ENCODE results near the gene NHEJ1.

The NHEJ1 gene

GRCh38 chr2:219160186-219161017 is at the start of gene NHEJ1:
Gene NHEJ1 (minus strand): TSS chr2:219160815. CDS start chr2:219158362, 2,453 bp downstream.
- TF ChIP-seq CTCF (IDR thresholded peaks at IDR 0.05): peak; percentile 90

GRCh38 chr2:219209236-219210195 is 48.9 kb upstream of the NHEJ1 start:
- no peak for TF ChIP-seq CTCF (IDR thresholded peaks at IDR 0.05)

GRCh38 chr2:219207884-219208740 is 47.5 kb upstream of the NHEJ1 start:
- TF ChIP-seq CTCF (IDR thresholded peaks at IDR 0.05): no peak

- TF ChIP-seq CTCF (IDR thresholded peaks at IDR 0.05): no peak
Observed at GRCh38 chr2:219207134-219207883, 46.7 kb upstream of the NHEJ1 start.

- TF ChIP-seq CTCF (IDR thresholded peaks at IDR 0.05): no peak
Observed at GRCh38 chr2:219206328-219207133, 45.9 kb upstream of the NHEJ1 start, which contains the start of gene ZFAND2B. Gene ZFAND2B (plus strand): TSS chr2:219206782. CDS start chr2:219206988, 206 bp downstream.

- no peak for TF ChIP-seq CTCF (IDR thresholded peaks at IDR 0.05)
Observed at GRCh38 chr2:219205981-219206327, 45.3 kb upstream of the NHEJ1 start.

Data from LNCAP (cell line).